ENCODE data around the gene NAALADL2.

GRCh38 chr3:175340338-175341015, 481.3 kb downstream of the NAALADL2 start:
- TF ChIP-seq RAD21 (IDR thresholded peaks at IDR 0.05; ENCODE audit: low read depth) (no peak), YY1 (IDR thresholded peaks at IDR 0.05; ENCODE audit: low read depth) (no peak), TCF12 (IDR thresholded peaks at IDR 0.05; ENCODE audit: low read depth) (no peak), EP300 (IDR thresholded peaks at IDR 0.05; ENCODE audit: borderline replicate concordance) (no peak), MAX (IDR thresholded peaks at IDR 0.05) (no peak), ZBTB7A (IDR thresholded peaks at IDR 0.05; ENCODE audit: low read depth) (no peak), TAF1 (IDR thresholded peaks at IDR 0.05; ENCODE audit: low read depth) (no peak), NFIC (IDR thresholded peaks at IDR 0.05) (no peak)
- TF ChIP-seq, protein P1, sequence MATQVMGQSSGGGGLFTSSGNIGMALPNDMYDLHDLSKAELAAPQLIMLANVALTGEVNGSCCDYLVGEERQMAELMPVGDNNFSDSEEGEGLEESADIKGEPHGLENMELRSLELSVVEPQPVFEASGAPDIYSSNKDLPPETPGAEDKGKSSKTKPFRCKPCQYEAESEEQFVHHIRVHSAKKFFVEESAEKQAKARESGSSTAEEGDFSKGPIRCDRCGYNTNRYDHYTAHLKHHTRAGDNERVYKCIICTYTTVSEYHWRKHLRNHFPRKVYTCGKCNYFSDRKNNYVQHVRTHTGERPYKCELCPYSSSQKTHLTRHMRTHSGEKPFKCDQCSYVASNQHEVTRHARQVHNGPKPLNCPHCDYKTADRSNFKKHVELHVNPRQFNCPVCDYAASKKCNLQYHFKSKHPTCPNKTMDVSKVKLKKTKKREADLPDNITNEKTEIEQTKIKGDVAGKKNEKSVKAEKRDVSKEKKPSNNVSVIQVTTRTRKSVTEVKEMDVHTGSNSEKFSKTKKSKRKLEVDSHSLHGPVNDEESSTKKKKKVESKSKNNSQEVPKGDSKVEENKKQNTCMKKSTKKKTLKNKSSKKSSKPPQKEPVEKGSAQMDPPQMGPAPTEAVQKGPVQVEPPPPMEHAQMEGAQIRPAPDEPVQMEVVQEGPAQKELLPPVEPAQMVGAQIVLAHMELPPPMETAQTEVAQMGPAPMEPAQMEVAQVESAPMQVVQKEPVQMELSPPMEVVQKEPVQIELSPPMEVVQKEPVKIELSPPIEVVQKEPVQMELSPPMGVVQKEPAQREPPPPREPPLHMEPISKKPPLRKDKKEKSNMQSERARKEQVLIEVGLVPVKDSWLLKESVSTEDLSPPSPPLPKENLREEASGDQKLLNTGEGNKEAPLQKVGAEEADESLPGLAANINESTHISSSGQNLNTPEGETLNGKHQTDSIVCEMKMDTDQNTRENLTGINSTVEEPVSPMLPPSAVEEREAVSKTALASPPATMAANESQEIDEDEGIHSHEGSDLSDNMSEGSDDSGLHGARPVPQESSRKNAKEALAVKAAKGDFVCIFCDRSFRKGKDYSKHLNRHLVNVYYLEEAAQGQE (IDR thresholded peaks at IDR 0.05; ENCODE audit: low read depth), result peak; percentile 71
